ENCODE data around the gene SULF2.

The SULF2 gene

GRCh38 chr20:47783828-47784598, 1.3 kb downstream of the SULF2 start:
- DNase-seq: no peak

GRCh38 chr20:47782920-47783552, 2.2 kb downstream of the SULF2 start:
- no peak for DNase-seq

GRCh38 chr20:47782076-47782475, 3.2 kb downstream of the SULF2 start:
- no peak for DNase-seq

GRCh38 chr20:47781632-47782031, 3.6 kb downstream of the SULF2 start:
- no peak for DNase-seq

- no peak for DNase-seq
Observed at GRCh38 chr20:47780720-47781389, 4.4 kb downstream of the SULF2 start.

GRCh38 chr20:47778398-47779354, 6.6 kb downstream of the SULF2 start:
- no peak for DNase-seq

- no peak for DNase-seq
Observed at GRCh38 chr20:47777220-47777619, 8.1 kb downstream of the SULF2 start.

GRCh38 chr20:47776639-47777038, 8.6 kb downstream of the SULF2 start:
- no peak for DNase-seq

GRCh38 chr20:47775841-47776240, 9.4 kb downstream of the SULF2 start:
- DNase-seq: no peak

GRCh38 chr20:47775039-47775438, 10.2 kb downstream of the SULF2 start:
- DNase-seq: no peak

GRCh38 chr20:47774131-47774777, 11.0 kb downstream of the SULF2 start:
- no peak for DNase-seq

- no peak for DNase-seq
Observed at GRCh38 chr20:47773371-47773786, 11.9 kb downstream of the SULF2 start.

- no peak for DNase-seq
Observed at GRCh38 chr20:47770935-47771334, 14.3 kb downstream of the SULF2 start.

- DNase-seq: no peak
Observed at GRCh38 chr20:47768016-47768824, 17.1 kb downstream of the SULF2 start.

GRCh38 chr20:47765691-47766594, 19.3 kb downstream of the SULF2 start:
- DNase-seq: no peak

- no peak for DNase-seq
Observed at GRCh38 chr20:47765271-47765670, 20.0 kb downstream of the SULF2 start.

GRCh38 chr20:47764154-47764733, 21.0 kb downstream of the SULF2 start:
- no peak for DNase-seq

- DNase-seq: no peak
Observed at GRCh38 chr20:47762699-47763268, 22.5 kb downstream of the SULF2 start.

- no peak for DNase-seq
Observed at GRCh38 chr20:47761482-47762047, 23.7 kb downstream of the SULF2 start.
